WTC11 (cell line): ENCODE data around the gene PLCL2. TPM values are rescaled to one million over a fixed set of nuclear protein-coding genes. Genes with fewer than 3 reads are reported as not detected.

Experiments
- ATAC-seq: fragments of 200-7000 bp; cut with Tn5 transposase; 2 replicates; pipeline ENCODE4 v1.10.0; 2021; ENCODE audit warnings: mild to moderate bottlenecking, moderate library complexity
- CTCF ChIA-PET: fragments of 300-600 bp; sonication (Branson Sonifier 250); formaldehyde crosslinking; loops from one replicate; lab custom pipeline; 2021; ENCODE audit warnings: antibody characterized with exemption; lab: Charles Lee
- POLR2A ChIA-PET: fragments of 350-600 bp; sonication (Branson Sonifier 250); formaldehyde crosslinking; loops from one replicate; lab custom pipeline; 2021; ENCODE audit warnings: antibody characterized with exemption; lab: Charles Lee
- DNase-seq: peaks from one replicate; pipeline ENCODE4 v3.0.0; 2021; ENCODE audit warnings: low spot score
- H3K27ac Mint-ChIP-seq: 2 replicates; pipeline ENCODE4 v1.8.0; 2021; ENCODE audit warnings: mixed read lengths
- H3K27me3 Mint-ChIP-seq: 2 replicates; pipeline ENCODE4 v1.8.0; 2021; ENCODE audit warnings: low read depth, mild to moderate bottlenecking, moderate library complexity, mixed read lengths
- H3K36me3 Mint-ChIP-seq: 2 replicates; pipeline ENCODE4 v1.8.0; 2021; ENCODE audit warnings: mixed read lengths
- H3K4me1 Mint-ChIP-seq: 2 replicates; pipeline ENCODE4 v1.8.0; 2022; ENCODE audit warnings: mixed read lengths
- H3K4me3 Mint-ChIP-seq: 2 replicates; pipeline ENCODE4 v1.8.0; 2021; ENCODE audit warnings: mild to moderate bottlenecking, moderate library complexity, mixed read lengths
- H3K9me3 Mint-ChIP-seq: 2 replicates; pipeline ENCODE4 v1.8.0; 2021; ENCODE audit warnings: mixed read lengths
- ARID4B ChIP-seq: sonication (generic); formaldehyde crosslinking; IDR thresholded peaks from 2 replicates; pipeline ENCODE4 v1.8.0; 2023; ENCODE audit warnings: missing genetic modification reagents, mild to moderate bottlenecking, borderline replicate concordance
- ELF4 ChIP-seq: sonication (generic); formaldehyde crosslinking; IDR thresholded peaks from 2 replicates; pipeline ENCODE4 v1.8.1; 2022; ENCODE audit warnings: low read depth, mild to moderate bottlenecking, moderate library complexity, missing genetic modification reagents
- KAT7 ChIP-seq: sonication (generic); formaldehyde crosslinking; IDR thresholded peaks from 2 replicates; pipeline ENCODE4 v1.8.1; 2023; ENCODE audit warnings: missing genetic modification reagents, mild to moderate bottlenecking, borderline replicate concordance
- NFATC4 ChIP-seq: fragments of 250-450 bp; sonication (Bioruptor Pico); IDR thresholded peaks from 2 replicates; pipeline ENCODE4 v1.9.0; 2021; ENCODE audit warnings: mild to moderate bottlenecking
- NR3C1 ChIP-seq: sonication (generic); formaldehyde crosslinking; conservative IDR thresholded peaks from 2 replicates; pipeline ENCODE4 v1.8.1; 2023; ENCODE audit warnings: low read depth, mild to moderate bottlenecking, missing genetic modification reagents
- PRRX2 ChIP-seq: fragments of 250-450 bp; sonication (Bioruptor Pico); IDR thresholded peaks from 2 replicates; pipeline ENCODE4 v1.8.0; 2021; ENCODE audit warnings: mild to moderate bottlenecking
- RELA ChIP-seq: sonication (generic); formaldehyde crosslinking; IDR thresholded peaks from 2 replicates; pipeline ENCODE4 v1.8.1; 2022; ENCODE audit warnings: missing genetic modification reagents, mild to moderate bottlenecking, borderline replicate concordance
- TCF7 ChIP-seq: sonication (generic); formaldehyde crosslinking; IDR thresholded peaks from 2 replicates; pipeline ENCODE4 v1.8.0; 2022; ENCODE audit warnings: mild to moderate bottlenecking, low read depth, missing genetic modification reagents, moderate library complexity
- ZBTB21 ChIP-seq: sonication (generic); formaldehyde crosslinking; IDR thresholded peaks from 2 replicates; pipeline ENCODE4 v1.8.1; 2023; ENCODE audit warnings: mild to moderate bottlenecking, missing genetic modification reagents, borderline replicate concordance
- ZNF219 ChIP-seq: sonication (generic); formaldehyde crosslinking; IDR thresholded peaks from 2 replicates; pipeline ENCODE4 v1.8.0; 2023; ENCODE audit warnings: missing genetic modification reagents, mild to moderate bottlenecking, borderline replicate concordance
- ZNF425 ChIP-seq: fragments of 250-450 bp; sonication (Bioruptor Pico); conservative IDR thresholded peaks from 2 replicates; pipeline ENCODE4 v1.9.0; 2021; ENCODE audit warnings: mild to moderate bottlenecking
- total RNA-seq: library from RNA; stranded (reverse); gene quantifications from 3 replicates; pipeline ENCODE4 v1.2.3, GENCODE V29; 2021
- TF ChIP-seq, protein P1 (sequence below): sonication (generic); formaldehyde crosslinking; IDR thresholded peaks from 2 replicates; pipeline ENCODE4 v1.8.1; 2023; ENCODE audit warnings: mild to moderate bottlenecking, missing genetic modification reagents
- TF ChIP-seq, protein P2 (sequence below): sonication (generic); formaldehyde crosslinking; IDR thresholded peaks from 2 replicates; pipeline ENCODE4 v1.8.1; 2023; ENCODE audit warnings: mild to moderate bottlenecking, moderate library complexity, missing genetic modification reagents
- TF ChIP-seq, protein P3 (sequence below): fragments of 250-450 bp; sonication (Bioruptor Pico); IDR thresholded peaks from 2 replicates; pipeline ENCODE4 v1.8.0; 2021; ENCODE audit warnings: mild to moderate bottlenecking
- TF ChIP-seq, protein P4 (sequence below): sonication (generic); formaldehyde crosslinking; conservative IDR thresholded peaks from 2 replicates; pipeline ENCODE4 v1.8.1; 2023; ENCODE audit warnings: mild to moderate bottlenecking, low read depth, missing genetic modification reagents, moderate library complexity

The PLCL2 gene
- total RNA-seq, 1 experiment from 2014 or later = 11.8 TPM

GRCh38 chr3:17045705-17046104, 160.9 kb downstream of the PLCL2 start (continued):
- TF ChIP-seq ARID4B (CRISPR knock-in tag) (no peak), PRRX2 (CRISPR knock-in tag) (no peak), ELF4 (no peak), ZNF425 (CRISPR knock-in tag) (no peak)
- TF ChIP-seq, protein P1, sequence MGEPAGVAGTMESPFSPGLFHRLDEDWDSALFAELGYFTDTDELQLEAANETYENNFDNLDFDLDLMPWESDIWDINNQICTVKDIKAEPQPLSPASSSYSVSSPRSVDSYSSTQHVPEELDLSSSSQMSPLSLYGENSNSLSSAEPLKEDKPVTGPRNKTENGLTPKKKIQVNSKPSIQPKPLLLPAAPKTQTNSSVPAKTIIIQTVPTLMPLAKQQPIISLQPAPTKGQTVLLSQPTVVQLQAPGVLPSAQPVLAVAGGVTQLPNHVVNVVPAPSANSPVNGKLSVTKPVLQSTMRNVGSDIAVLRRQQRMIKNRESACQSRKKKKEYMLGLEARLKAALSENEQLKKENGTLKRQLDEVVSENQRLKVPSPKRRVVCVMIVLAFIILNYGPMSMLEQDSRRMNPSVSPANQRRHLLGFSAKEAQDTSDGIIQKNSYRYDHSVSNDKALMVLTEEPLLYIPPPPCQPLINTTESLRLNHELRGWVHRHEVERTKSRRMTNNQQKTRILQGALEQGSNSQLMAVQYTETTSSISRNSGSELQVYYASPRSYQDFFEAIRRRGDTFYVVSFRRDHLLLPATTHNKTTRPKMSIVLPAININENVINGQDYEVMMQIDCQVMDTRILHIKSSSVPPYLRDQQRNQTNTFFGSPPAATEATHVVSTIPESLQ (CRISPR knock-in tag) = no peak

DNA sequence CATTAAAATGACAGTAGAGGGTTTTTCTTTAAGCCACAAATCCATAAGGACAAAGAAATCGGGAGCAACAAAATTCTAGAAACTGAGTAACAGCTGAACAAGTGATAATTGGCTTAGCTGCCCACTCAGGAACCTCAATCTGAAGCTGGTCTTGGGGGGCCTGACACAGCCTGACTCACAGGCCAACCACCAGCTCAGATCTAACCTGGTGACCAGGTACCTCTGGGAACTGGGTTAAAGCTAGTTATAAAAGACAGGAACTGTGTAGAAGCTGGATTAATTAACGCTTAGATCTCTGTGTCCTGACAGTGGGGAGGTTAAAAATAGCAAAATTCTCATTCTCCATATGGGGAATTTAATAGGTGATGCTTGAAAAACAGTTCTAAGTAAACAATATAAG, 161.9 kb downstream of the PLCL2 start:
- Mint-ChIP-seq H3K27me3 (no peaks in the 10 kb centered on the region), H3K9me3 (peaks cover 5% of the 10 kb centered on the region; the same call in 1 of the 2 replicates), H3K4me1 (peaks cover 34% of the 10 kb centered on the region), H3K36me3 (peaks cover 3% of the 10 kb centered on the region; the same call in 1 of the 2 replicates), H3K4me3 (no peak overlapping the region), H3K27ac (no peak overlapping the region)
- peak; percentile 65 for ATAC-seq
- no peak for DNase-seq
- ChIA-PET CTCF (interaction anchor here (1.1 to 1.5 kb wide), 2 partner anchors 162 to 445 kb away, joined by 3 to 5 read pairs; partner anchors contain the start of gene PLCL2), POLR2A (interaction anchor here (0.7 kb wide), 1 partner anchor 194 kb away, joined by 3 read pairs; no protein-coding TSS in a partner anchor)
- TF ChIP-seq, protein P2, sequence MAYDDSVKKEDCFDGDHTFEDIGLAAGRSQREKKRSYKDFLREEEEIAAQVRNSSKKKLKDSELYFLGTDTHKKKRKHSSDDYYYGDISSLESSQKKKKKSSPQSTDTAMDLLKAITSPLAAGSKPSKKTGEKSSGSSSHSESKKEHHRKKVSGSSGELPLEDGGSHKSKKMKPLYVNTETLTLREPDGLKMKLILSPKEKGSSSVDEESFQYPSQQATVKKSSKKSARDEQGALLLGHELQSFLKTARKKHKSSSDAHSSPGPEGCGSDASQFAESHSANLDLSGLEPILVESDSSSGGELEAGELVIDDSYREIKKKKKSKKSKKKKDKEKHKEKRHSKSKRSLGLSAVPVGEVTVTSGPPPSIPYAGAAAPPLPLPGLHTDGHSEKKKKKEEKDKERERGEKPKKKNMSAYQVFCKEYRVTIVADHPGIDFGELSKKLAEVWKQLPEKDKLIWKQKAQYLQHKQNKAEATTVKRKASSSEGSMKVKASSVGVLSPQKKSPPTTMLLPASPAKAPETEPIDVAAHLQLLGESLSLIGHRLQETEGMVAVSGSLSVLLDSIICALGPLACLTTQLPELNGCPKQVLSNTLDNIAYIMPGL (CRISPR knock-in tag) = no peak
- TF ChIP-seq NR3C1 (CRISPR knock-in tag) (no peak), RELA (no peak), ZNF219 (CRISPR knock-in tag) (no peak), ZBTB21 (CRISPR knock-in tag) (no peak), NFATC4 (no peak), KAT7 (CRISPR knock-in tag) (no peak), TCF7 (CRISPR knock-in tag) (no peak)
- TF ChIP-seq, protein P3, sequence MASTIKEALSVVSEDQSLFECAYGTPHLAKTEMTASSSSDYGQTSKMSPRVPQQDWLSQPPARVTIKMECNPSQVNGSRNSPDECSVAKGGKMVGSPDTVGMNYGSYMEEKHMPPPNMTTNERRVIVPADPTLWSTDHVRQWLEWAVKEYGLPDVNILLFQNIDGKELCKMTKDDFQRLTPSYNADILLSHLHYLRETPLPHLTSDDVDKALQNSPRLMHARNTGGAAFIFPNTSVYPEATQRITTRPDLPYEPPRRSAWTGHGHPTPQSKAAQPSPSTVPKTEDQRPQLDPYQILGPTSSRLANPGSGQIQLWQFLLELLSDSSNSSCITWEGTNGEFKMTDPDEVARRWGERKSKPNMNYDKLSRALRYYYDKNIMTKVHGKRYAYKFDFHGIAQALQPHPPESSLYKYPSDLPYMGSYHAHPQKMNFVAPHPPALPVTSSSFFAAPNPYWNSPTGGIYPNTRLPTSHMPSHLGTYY (CRISPR knock-in tag) = no peak
- TF ChIP-seq, protein P4, sequence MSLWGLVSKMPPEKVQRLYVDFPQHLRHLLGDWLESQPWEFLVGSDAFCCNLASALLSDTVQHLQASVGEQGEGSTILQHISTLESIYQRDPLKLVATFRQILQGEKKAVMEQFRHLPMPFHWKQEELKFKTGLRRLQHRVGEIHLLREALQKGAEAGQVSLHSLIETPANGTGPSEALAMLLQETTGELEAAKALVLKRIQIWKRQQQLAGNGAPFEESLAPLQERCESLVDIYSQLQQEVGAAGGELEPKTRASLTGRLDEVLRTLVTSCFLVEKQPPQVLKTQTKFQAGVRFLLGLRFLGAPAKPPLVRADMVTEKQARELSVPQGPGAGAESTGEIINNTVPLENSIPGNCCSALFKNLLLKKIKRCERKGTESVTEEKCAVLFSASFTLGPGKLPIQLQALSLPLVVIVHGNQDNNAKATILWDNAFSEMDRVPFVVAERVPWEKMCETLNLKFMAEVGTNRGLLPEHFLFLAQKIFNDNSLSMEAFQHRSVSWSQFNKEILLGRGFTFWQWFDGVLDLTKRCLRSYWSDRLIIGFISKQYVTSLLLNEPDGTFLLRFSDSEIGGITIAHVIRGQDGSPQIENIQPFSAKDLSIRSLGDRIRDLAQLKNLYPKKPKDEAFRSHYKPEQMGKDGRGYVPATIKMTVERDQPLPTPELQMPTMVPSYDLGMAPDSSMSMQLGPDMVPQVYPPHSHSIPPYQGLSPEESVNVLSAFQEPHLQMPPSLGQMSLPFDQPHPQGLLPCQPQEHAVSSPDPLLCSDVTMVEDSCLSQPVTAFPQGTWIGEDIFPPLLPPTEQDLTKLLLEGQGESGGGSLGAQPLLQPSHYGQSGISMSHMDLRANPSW = no peak
